H9 (cell line): ENCODE measurements around the gene DLGAP4. TPM values are rescaled to one million over a fixed set of nuclear protein-coding genes. Genes with fewer than 3 reads are reported as not detected.

Source experiments
- DNase-seq: peaks from one replicate; pipeline ENCODE4 v3.0.0-alpha.2; 2017
- H2AFZ ChIP-seq: one replicate; pipeline ENCODE4 v1.6.1; 2013; ENCODE audit warnings: mild to moderate bottlenecking, low read length, control low read depth, moderate library complexity
- H2AK5ac ChIP-seq: 2 replicates; pipeline ENCODE4 v1.6.1; 2013; ENCODE audit warnings: low read length, control low read depth, mixed read lengths; ENCODE audit not compliant: insufficient read length
- H2BK120ac ChIP-seq: one replicate; pipeline ENCODE4 v1.6.1; 2013; ENCODE audit warnings: low read depth, mild to moderate bottlenecking, low read length, control low read depth, inconsistent platforms; ENCODE audit not compliant: poor library complexity, severe bottlenecking
- H2BK12ac ChIP-seq: 2 replicates; pipeline ENCODE4 v1.6.1; 2013; ENCODE audit warnings: low read length, control low read depth, mixed read lengths, low read depth; ENCODE audit not compliant: insufficient read length
- H2BK15ac ChIP-seq: 2 replicates; pipeline ENCODE4 v1.6.1; 2013; ENCODE audit warnings: low read depth, low read length, control low read depth
- H2BK20ac ChIP-seq: one replicate; pipeline ENCODE4 v1.6.1; 2013; ENCODE audit warnings: low read depth, mild to moderate bottlenecking, low read length, control low read depth, inconsistent platforms; ENCODE audit not compliant: poor library complexity, severe bottlenecking
- H2BK5ac ChIP-seq: 2 replicates; pipeline ENCODE4 v1.6.1; 2013; ENCODE audit warnings: low read length, control low read depth, mixed read lengths; ENCODE audit not compliant: insufficient read length
- H3K14ac ChIP-seq: 2 replicates; pipeline ENCODE4 v1.6.1; 2013; ENCODE audit warnings: low read length, control low read depth; ENCODE audit not compliant: insufficient read depth
- H3K18ac ChIP-seq: 2 replicates; pipeline ENCODE4 v1.6.1; 2013; ENCODE audit warnings: low read depth, mild to moderate bottlenecking, mixed read lengths, low read length, control low read depth; ENCODE audit not compliant: insufficient read length
- H3K23ac ChIP-seq: 2 replicates; pipeline ENCODE4 v1.6.1; 2013; ENCODE audit warnings: low read length, control low read depth, mixed read lengths, low read depth; ENCODE audit not compliant: insufficient read length
- H3K23me2 ChIP-seq: 2 replicates; pipeline ENCODE4 v1.6.1; 2013; ENCODE audit warnings: low read depth, mild to moderate bottlenecking, mixed read lengths, low read length, control low read depth; ENCODE audit not compliant: insufficient read length, poor library complexity, severe bottlenecking
- H3K27ac ChIP-seq: 2 replicates; pipeline ENCODE4 v1.5.1; 2013; ENCODE audit warnings: low read length, control low read depth, mixed read lengths, low read depth; ENCODE audit not compliant: insufficient read length
- H3K27me3 ChIP-seq: 2 replicates; pipeline ENCODE4 v1.6.1; 2013; ENCODE audit warnings: low read length, control low read depth, inconsistent platforms; ENCODE audit not compliant: insufficient read depth
- H3K4ac ChIP-seq: 2 replicates; pipeline ENCODE4 v1.6.1; 2013; ENCODE audit warnings: low read depth, mild to moderate bottlenecking, control low read depth, inconsistent platforms, low read length, moderate library complexity
- H3K4me1 ChIP-seq: 2 replicates; pipeline ENCODE4 v1.6.1; 2013; ENCODE audit warnings: low read length, control low read depth, inconsistent platforms; ENCODE audit not compliant: insufficient read depth
- H3K4me2 ChIP-seq: 2 replicates; pipeline ENCODE4 v1.6.1; 2013; ENCODE audit warnings: low read length, control low read depth, mixed read lengths; ENCODE audit not compliant: insufficient read length, insufficient read depth
- H3K56ac ChIP-seq: 2 replicates; pipeline ENCODE4 v1.6.1; 2013; ENCODE audit warnings: low read depth, mild to moderate bottlenecking, mixed read lengths, low read length, control low read depth; ENCODE audit not compliant: insufficient read length
- H3K79me1 ChIP-seq: 2 replicates; pipeline ENCODE4 v1.6.1; 2013; ENCODE audit warnings: low read depth, mild to moderate bottlenecking, moderate library complexity, low read length, control low read depth, inconsistent platforms; ENCODE audit not compliant: insufficient read depth, poor library complexity, severe bottlenecking
- H3K79me2 ChIP-seq: 2 replicates; pipeline ENCODE4 v1.6.1; 2013; ENCODE audit warnings: low read length, control low read depth, inconsistent platforms; ENCODE audit not compliant: insufficient read depth
- H3K9ac ChIP-seq: 2 replicates; pipeline ENCODE4 v1.6.1; 2013; ENCODE audit warnings: low read length, control low read depth, mixed read lengths; ENCODE audit not compliant: insufficient read length; ENCODE audit errors: extremely low read depth
- H3K9me3 ChIP-seq: one replicate; pipeline ENCODE4 v1.6.1; 2013; ENCODE audit warnings: low read depth, low read length, inconsistent platforms; ENCODE audit not compliant: control insufficient read depth
- H3T11ph ChIP-seq: one replicate; pipeline ENCODE4 v1.6.1; 2013; ENCODE audit warnings: mild to moderate bottlenecking, low read length, control low read depth, inconsistent platforms
- H4K20me1 ChIP-seq: one replicate; pipeline ENCODE4 v1.6.1; 2013; ENCODE audit not compliant: control insufficient read depth, insufficient read length, insufficient read depth
- H4K5ac ChIP-seq: 2 replicates; pipeline ENCODE4 v1.6.1; 2013; ENCODE audit warnings: low read depth, mild to moderate bottlenecking, mixed read lengths, low read length, control low read depth; ENCODE audit not compliant: insufficient read length
- H4K8ac ChIP-seq: replicated peaks from 2 replicates; pipeline ENCODE4 v1.6.1; 2013; ENCODE audit warnings: low read length, control low read depth, mixed read lengths, low read depth; ENCODE audit not compliant: insufficient read length
- H4K91ac ChIP-seq: 2 replicates; pipeline ENCODE4 v1.6.1; 2013; ENCODE audit warnings: low read depth, mild to moderate bottlenecking, moderate library complexity, mixed read lengths, low read length, control low read depth; ENCODE audit not compliant: insufficient read length
- H3K27ac Mint-ChIP-seq, 3 experiments: 2 replicates in 2 of 3; 3 replicates in 1 of 3; pipeline ENCODE4 v1.8.0; 2020 to 2021; ENCODE audit warnings: mixed read lengths in 3 of 3, mild to moderate bottlenecking in 1 of 3, moderate library complexity in 1 of 3
- H3K27me3 Mint-ChIP-seq: 2 replicates; pipeline ENCODE4 v1.8.0; 2021; ENCODE audit warnings: low read depth, mild to moderate bottlenecking, moderate library complexity, mixed read lengths
- H3K36me3 Mint-ChIP-seq, 3 experiments: 2 replicates in 2 of 3; 3 replicates in 1 of 3; pipeline ENCODE4 v1.8.0; 2020 to 2021; ENCODE audit warnings: low read depth in 3 of 3, mixed read lengths in 3 of 3; ENCODE audit not compliant: insufficient read depth in 1 of 3
- H3K4me1 Mint-ChIP-seq, 2 experiments: 2 replicates each; pipeline ENCODE4 v1.8.0; 2020; ENCODE audit warnings: mixed read lengths in 2 of 2
- H3K4me3 Mint-ChIP-seq, 2 experiments: 2 replicates in 1 of 2; 3 replicates in 1 of 2; pipeline ENCODE4 v1.8.0; 2020 to 2021; ENCODE audit warnings: mild to moderate bottlenecking in 2 of 2, mixed read lengths in 2 of 2, moderate library complexity in 1 of 2
- H3K9me3 Mint-ChIP-seq, 2 experiments: 2 replicates in 1 of 2; 3 replicates in 1 of 2; pipeline ENCODE4 v1.8.0; 2020; ENCODE audit warnings: mild to moderate bottlenecking in 2 of 2, mixed read lengths in 2 of 2, moderate library complexity in 1 of 2
- WGBS: extraction: QIAGEN DNeasy Blood & Tissue Kit; methylation state at CpG from one replicate; pipeline ENCODE4 v1.1.7; 2013; ENCODE audit warnings: missing lambda C conversion rate, low lambda C conversion rate, mixed read lengths; ENCODE audit not compliant: insufficient read length; ENCODE audit errors: extremely low coverage; 5-methylcytosine and 5-hydroxymethylcytosine counted together
- total RNA-seq: library from RNA; stranded (reverse); gene quantifications from 2 replicates; pipeline ENCODE4 v1.2.1, GENCODE V29; 2021
- TF ChIP-seq, protein P1 (sequence below): fragments of 200-600 bp; sonication (generic); conservative IDR thresholded peaks from 3 replicates; pipeline ENCODE4 v1.8.0; 2021; ENCODE audit warnings: antibody characterized with exemption, mild to moderate bottlenecking

Gene DLGAP4
- total RNA-seq, 1 experiment from 2014 or later: 48.0 TPM

DNA sequence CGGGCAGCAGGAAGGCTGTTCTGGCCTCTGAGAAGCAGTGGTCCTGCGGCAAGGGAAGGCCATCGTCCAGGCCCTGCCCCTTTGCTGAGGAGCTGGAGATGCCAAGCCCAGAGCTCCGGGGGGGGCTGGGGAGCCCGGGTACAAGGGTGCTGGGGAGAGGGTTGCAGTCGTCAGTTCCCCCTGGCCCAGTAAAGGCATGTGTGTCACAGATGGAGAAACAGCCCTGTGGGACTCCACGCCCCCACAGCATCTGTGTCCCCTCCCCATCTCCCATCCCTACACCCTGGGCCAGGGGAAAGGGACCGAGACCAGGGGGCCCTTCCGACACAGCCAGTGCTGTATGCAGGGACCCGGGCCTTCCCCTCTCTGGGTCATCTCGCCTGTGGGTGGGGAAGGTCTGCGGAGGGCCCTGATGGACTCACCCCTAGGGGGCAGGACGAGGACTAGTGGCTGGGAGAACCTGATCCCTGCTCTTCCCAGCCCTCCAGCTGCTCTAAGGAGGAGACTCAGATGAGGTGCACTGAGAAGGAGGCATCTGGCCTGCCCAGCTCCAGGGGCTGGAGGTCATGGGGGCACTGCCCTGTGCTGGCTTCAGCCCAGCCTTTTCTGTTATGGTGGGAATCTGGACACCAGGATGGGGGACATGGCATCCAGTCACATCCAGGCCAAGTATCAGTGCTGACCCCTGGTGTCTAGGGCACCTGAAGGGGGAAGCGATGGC lies 235.8 kb downstream of the DLGAP4 start:
- H3K27ac ChIP-seq: no peak overlapping the region
- H3K18ac ChIP-seq: peak overlapping the region; percentile 5
- no peak overlapping the region for H2AFZ ChIP-seq
- H3K23ac ChIP-seq: no peak overlapping the region
- TF ChIP-seq, protein P1, sequence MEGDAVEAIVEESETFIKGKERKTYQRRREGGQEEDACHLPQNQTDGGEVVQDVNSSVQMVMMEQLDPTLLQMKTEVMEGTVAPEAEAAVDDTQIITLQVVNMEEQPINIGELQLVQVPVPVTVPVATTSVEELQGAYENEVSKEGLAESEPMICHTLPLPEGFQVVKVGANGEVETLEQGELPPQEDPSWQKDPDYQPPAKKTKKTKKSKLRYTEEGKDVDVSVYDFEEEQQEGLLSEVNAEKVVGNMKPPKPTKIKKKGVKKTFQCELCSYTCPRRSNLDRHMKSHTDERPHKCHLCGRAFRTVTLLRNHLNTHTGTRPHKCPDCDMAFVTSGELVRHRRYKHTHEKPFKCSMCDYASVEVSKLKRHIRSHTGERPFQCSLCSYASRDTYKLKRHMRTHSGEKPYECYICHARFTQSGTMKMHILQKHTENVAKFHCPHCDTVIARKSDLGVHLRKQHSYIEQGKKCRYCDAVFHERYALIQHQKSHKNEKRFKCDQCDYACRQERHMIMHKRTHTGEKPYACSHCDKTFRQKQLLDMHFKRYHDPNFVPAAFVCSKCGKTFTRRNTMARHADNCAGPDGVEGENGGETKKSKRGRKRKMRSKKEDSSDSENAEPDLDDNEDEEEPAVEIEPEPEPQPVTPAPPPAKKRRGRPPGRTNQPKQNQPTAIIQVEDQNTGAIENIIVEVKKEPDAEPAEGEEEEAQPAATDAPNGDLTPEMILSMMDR: peak; percentile 80
- H4K8ac ChIP-seq: no peak overlapping the region
- H4K91ac ChIP-seq: no peak overlapping the region
- H3K79me1 ChIP-seq: no peaks in the 10 kb centered on the region
- H2BK120ac ChIP-seq: no peak overlapping the region
- H4K5ac ChIP-seq: no peak overlapping the region
- H3K14ac ChIP-seq: peak overlapping the region; percentile 62; the same call in 1 of the 2 replicates
- no peaks in the 10 kb centered on the region; the same call in 1 of the 2 replicates for H3K4me1 ChIP-seq
- no peaks in the 10 kb centered on the region; the same call in 1 of the 2 replicates for H3K79me2 ChIP-seq
- peaks cover 3% of the 10 kb centered on the region for H4K20me1 ChIP-seq
- no peaks in the 10 kb centered on the region for H3K9me3 ChIP-seq
- no peaks in the 10 kb centered on the region for H3K23me2 ChIP-seq
- WGBS: no CpG with 5 or more reads among the region's 14 CpGs
- DNase-seq: peak; percentile 82
- no peak overlapping the region for H3T11ph ChIP-seq
- Mint-ChIP-seq H3K4me1 (peaks cover 35 to 39% of the 10 kb centered on the region in 2 experiments), H3K9me3 (no peaks in the 10 kb centered on the region), H3K4me3 (peak overlapping the region; percentile 74 to 75), H3K27me3 (no peaks in the 10 kb centered on the region), H3K27ac (0 out of 7 replicates have a peak overlapping the region, but pooled peaks of 1 of the 3 experiments have one; percentile 68), H3K36me3 (peaks cover 9 to 22% (median 12%) of the 10 kb centered on the region in 3 experiments; a peak in 6 of 7 replicates)
- H3K27me3 ChIP-seq: no peaks in the 10 kb centered on the region
- H3K4me2 ChIP-seq: peak overlapping the region; percentile 23
- no peak overlapping the region for H2BK5ac ChIP-seq
- H3K4ac ChIP-seq: no peak overlapping the region; the same call in 1 of the 2 replicates
- no peak overlapping the region for H2BK20ac ChIP-seq
- no peak overlapping the region for H2AK5ac ChIP-seq
- no peak overlapping the region for H3K56ac ChIP-seq
- peak overlapping the region; percentile 9 for H3K9ac ChIP-seq
- no peak overlapping the region for H2BK12ac ChIP-seq
- no peak overlapping the region for H2BK15ac ChIP-seq
